AG09309 (cell line): ENCODE data around the gene HS3ST1.

Experiments
- DNase-seq: peaks from one replicate; pipeline ENCODE4 v3.0.0-alpha.2; 2010; ENCODE audit warnings: low read depth
- H3K4me3 ChIP-seq: 2 replicates; pipeline ENCODE4 v1.5.1; 2011; ENCODE audit warnings: mild to moderate bottlenecking, low read depth, low read length, moderate library complexity; ENCODE audit not compliant: control insufficient read depth
- CTCF ChIP-seq: IDR thresholded peaks from 2 replicates; pipeline ENCODE4 v1.5.1; 2011; ENCODE audit warnings: mild to moderate bottlenecking, low read depth, low read length, inconsistent platforms; ENCODE audit not compliant: insufficient read depth, control insufficient read depth; ENCODE audit errors: missing control alignments

The HS3ST1 gene

DNA sequence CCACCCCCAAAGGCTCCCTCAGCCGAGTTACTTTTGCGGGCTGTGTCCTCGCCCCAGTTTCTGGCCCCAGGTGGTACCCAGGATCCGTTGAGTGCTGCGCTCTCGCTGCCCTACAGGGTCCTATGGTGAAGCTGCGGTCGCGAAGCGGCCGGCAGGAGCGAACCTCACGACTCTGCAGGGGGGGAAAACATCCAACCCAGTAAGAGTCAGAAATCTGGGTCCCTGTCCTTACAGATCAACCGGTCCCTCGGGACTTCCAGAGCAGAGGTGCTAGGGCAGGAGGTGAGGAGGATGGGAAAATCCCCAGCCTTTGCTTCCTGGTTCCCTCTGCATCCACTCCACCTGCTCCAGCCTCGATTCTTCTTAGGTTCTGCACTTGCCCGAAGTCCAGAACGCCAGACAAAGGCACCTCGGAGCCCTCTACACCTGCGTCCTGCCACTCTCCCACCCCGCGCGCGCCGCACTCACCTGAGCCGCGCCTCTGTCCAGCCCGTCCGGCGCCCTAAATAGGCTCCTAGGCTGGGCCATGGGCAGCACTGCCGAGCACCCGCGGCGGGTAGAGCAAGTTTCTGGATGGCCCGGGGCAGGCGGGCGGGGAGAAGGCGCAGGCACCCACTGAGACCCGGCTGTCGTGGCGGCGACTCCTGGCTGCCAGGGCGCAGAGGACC, at the start of gene HS3ST1:
Gene HS3ST1, minus strand, starts transcription at position 664 of the 668 bp plus-strand sequence. CDS start 28,889 bp downstream, outside the sequence.
- no peak for DNase-seq
- no peak within 1 kb of the TSS for H3K4me3 ChIP-seq
- no peak for TF ChIP-seq CTCF

DNA sequence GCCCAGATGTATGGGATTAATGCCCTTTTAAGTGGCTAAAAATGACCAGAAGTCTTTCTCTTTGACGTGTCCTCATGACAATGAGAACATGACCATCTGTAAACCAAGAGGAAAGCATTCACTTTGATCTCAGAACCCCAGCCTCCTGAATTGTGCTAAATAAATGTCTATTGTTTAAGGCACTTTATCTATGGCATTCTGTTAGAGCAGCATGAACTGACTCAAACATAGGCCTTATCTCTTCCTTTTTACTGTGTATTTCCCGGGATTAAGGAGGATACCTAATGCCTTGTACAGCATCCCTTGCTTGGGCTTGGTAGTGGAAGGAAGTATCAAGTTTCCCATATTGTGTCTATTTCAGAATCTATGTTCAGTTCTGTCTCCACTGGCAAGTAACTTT, 47.2 kb upstream of the HS3ST1 start:
- TF ChIP-seq CTCF: no peak
- H3K4me3 ChIP-seq: no peak overlapping the region
- DNase-seq: no peak

GRCh38 chr4:11474146-11474545, 45.5 kb upstream of the HS3ST1 start:
- TF ChIP-seq CTCF: no peak
- no peak overlapping the region for H3K4me3 ChIP-seq
- no peak for DNase-seq

DNA sequence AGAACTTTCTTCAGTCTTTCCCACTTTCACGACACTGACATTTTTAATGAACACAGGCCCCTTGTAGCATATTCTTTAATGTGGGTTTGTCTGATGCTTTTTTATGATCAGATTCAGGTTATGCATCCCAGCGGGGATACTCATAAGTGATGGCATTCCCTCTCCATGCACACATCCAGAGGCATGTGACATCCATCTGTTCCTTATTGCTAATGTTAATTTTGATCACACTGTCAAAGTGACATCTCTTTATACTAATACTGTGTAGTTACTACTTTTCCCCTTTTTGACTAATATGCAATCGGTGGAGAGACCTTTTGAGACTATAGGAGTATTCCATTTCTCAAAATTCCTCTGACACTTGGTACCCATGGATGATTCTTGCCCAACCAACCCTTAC, 43.8 kb upstream of the HS3ST1 start:
- no peak overlapping the region for H3K4me3 ChIP-seq
- TF ChIP-seq CTCF: no peak
- no peak for DNase-seq

DNA sequence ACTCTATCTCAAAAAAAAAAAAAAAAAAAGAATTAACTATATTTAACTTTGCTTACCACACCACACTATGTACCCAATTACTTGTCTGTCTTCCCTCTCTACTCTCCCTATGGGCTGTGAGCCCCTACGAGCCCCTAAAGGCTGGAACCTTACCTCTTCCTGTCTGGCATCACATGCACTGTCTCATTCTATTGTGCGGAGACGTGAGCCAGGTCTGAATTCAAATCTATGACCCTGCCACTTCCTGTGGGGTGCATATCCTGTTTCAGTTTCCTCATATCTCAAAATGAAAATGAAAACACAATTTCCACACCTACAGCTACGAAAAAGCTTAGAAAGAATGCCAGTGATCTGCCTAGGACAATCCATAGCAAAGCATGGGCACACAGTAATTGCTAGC, 42.9 kb upstream of the HS3ST1 start:
- no peak for DNase-seq
- no peak for TF ChIP-seq CTCF
- H3K4me3 ChIP-seq: no peak overlapping the region

GRCh38 chr4:11471046-11471441, 42.4 kb upstream of the HS3ST1 start:
- TF ChIP-seq CTCF: no peak
- H3K4me3 ChIP-seq: no peak overlapping the region
- no peak for DNase-seq
